Gastroesophageal sphincter (tissue), 3 donors: ENCODE data around the gene NBEA.

ENCODE experiments used
- CTCF ChIP-seq, 4 experiments: fragments of 200-600 bp in 2 of 4; fragments of 450-650 bp in 2 of 4; sonication (generic) in 1 of 4; IDR thresholded peaks; one replicate each; pipeline ENCODE4 v1.5.1; 2017 to 2019; ENCODE audit warnings: antibody characterized with exemption in 4 of 4, mild to moderate bottlenecking in 2 of 4, moderate library complexity in 2 of 4
- POLR2A ChIP-seq, 2 donors: fragments of 450-650 bp; IDR thresholded peaks; one replicate each; pipeline ENCODE4 v1.6.1; 2017; ENCODE audit warnings: antibody characterized with exemption in 2 of 2, mild to moderate bottlenecking in 2 of 2, moderate library complexity in 1 of 2

- no peak for TF ChIP-seq CTCF (IDR thresholded peaks at IDR 0.05)
- no peak for TF ChIP-seq POLR2A (IDR thresholded peaks at IDR 0.05)
These were observed 423.8 kb downstream of the NBEA start for GRCh38 chr13:35365883-35366282.
